SK-N-SH treated with all-trans-retinoic acid at 6 μM for 48 hours (cell line): ENCODE measurements around the gene ATCAY.

Experiments
- ATAC-seq: fragments of 200-7000 bp; cut with Tn5 transposase; 3 replicates; pipeline ENCODE4 v1.9.1; 2020; ENCODE audit warnings: mild to moderate bottlenecking, moderate library complexity
- ARNTL ChIP-seq: fragments of 450-650 bp; formaldehyde crosslinking; IDR thresholded peaks from 2 replicates; pipeline ENCODE4 v1.5.0; 2020; ENCODE audit warnings: low read depth, mild to moderate bottlenecking, moderate library complexity, borderline replicate concordance
- BACH2 ChIP-seq: fragments of 250-450 bp; sonication (Bioruptor Pico); IDR thresholded peaks from 2 replicates; pipeline ENCODE4 v1.9.0; 2021; ENCODE audit warnings: mild to moderate bottlenecking, borderline replicate concordance
- CSDC2 ChIP-seq: fragments of 250-450 bp; sonication (Bioruptor Pico); IDR thresholded peaks from 2 replicates; pipeline ENCODE4 v1.5.0; 2020; ENCODE audit warnings: mild to moderate bottlenecking, moderate library complexity
- ESRRG ChIP-seq: fragments of 250-450 bp; sonication (Bioruptor Pico); IDR thresholded peaks from 2 replicates; pipeline ENCODE4 v1.6.1; 2021; ENCODE audit warnings: mild to moderate bottlenecking
- GLIS3 ChIP-seq: fragments of 250-450 bp; sonication (Bioruptor Pico); IDR thresholded peaks from 2 replicates; pipeline ENCODE4 v1.5.0; 2020; ENCODE audit warnings: mild to moderate bottlenecking, moderate library complexity
- ISL1 ChIP-seq: fragments of 250-450 bp; sonication (Bioruptor Pico); IDR thresholded peaks from 2 replicates; pipeline ENCODE4 v2.1.2; 2022; ENCODE audit warnings: mild to moderate bottlenecking, moderate library complexity
- OSR1 ChIP-seq: fragments of 250-450 bp; sonication (Bioruptor Pico); IDR thresholded peaks from 2 replicates; pipeline ENCODE4 v1.8.0; 2022; ENCODE audit warnings: moderate library complexity, mild to moderate bottlenecking, inconsistent platforms
- POU6F1 ChIP-seq: fragments of 250-450 bp; sonication (Bioruptor Pico); IDR thresholded peaks from 2 replicates; pipeline ENCODE4 v1.8.0; 2021; ENCODE audit warnings: low read depth, mild to moderate bottlenecking, moderate library complexity, borderline replicate concordance
- RARB ChIP-seq: fragments of 250-450 bp; sonication (Bioruptor Pico); IDR thresholded peaks from 2 replicates; pipeline ENCODE4 v1.8.0; 2021; ENCODE audit warnings: mild to moderate bottlenecking, moderate library complexity
- SNAI2 ChIP-seq: fragments of 250-450 bp; sonication (Bioruptor Pico); IDR thresholded peaks from 2 replicates; pipeline ENCODE4 v1.5.0; 2020; ENCODE audit warnings: mild to moderate bottlenecking, moderate library complexity
- TCF4 ChIP-seq: fragments of 250-450 bp; sonication (Bioruptor Pico); IDR thresholded peaks from 2 replicates; pipeline ENCODE4 v1.8.0; 2021; ENCODE audit warnings: mild to moderate bottlenecking, moderate library complexity, borderline replicate concordance
- ZC3H10 ChIP-seq: fragments of 250-450 bp; sonication (Bioruptor Pico); IDR thresholded peaks from 2 replicates; pipeline ENCODE4 v1.5.1; 2021; ENCODE audit warnings: mild to moderate bottlenecking, moderate library complexity
- ZFP3 ChIP-seq: fragments of 250-450 bp; sonication (Bioruptor Pico); IDR thresholded peaks from 2 replicates; pipeline ENCODE4 v1.5.0; 2020; ENCODE audit warnings: mild to moderate bottlenecking, moderate library complexity
- ZNF565 ChIP-seq: fragments of 450-650 bp; formaldehyde crosslinking; conservative IDR thresholded peaks from 2 replicates; pipeline ENCODE4 v1.5.0; 2020; ENCODE audit warnings: low read depth, mild to moderate bottlenecking, moderate library complexity
- ZNF70 ChIP-seq: fragments of 450-650 bp; formaldehyde crosslinking; IDR thresholded peaks from 2 replicates; pipeline ENCODE4 v1.5.0; 2020; ENCODE audit warnings: mild to moderate bottlenecking, moderate library complexity
- ZNF8 ChIP-seq: fragments of 450-650 bp; formaldehyde crosslinking; IDR thresholded peaks from 2 replicates; pipeline ENCODE4 v1.5.0; 2020; ENCODE audit warnings: mild to moderate bottlenecking, moderate library complexity
- TF ChIP-seq, protein P1 (sequence below): fragments of 250-450 bp; sonication (Bioruptor Pico); IDR thresholded peaks from 2 replicates; pipeline ENCODE4 v1.5.0; 2020; ENCODE audit warnings: mild to moderate bottlenecking, moderate library complexity
- TF ChIP-seq, protein P2 (sequence below): fragments of 250-450 bp; sonication (Bioruptor Pico); IDR thresholded peaks from 2 replicates; pipeline ENCODE4 v1.5.1; 2021; ENCODE audit warnings: mild to moderate bottlenecking, moderate library complexity
- TF ChIP-seq, protein P3 (sequence below): fragments of 250-450 bp; sonication (Bioruptor Pico); IDR thresholded peaks from 2 replicates; pipeline ENCODE4 v1.8.0; 2020; ENCODE audit warnings: mild to moderate bottlenecking, moderate library complexity, borderline replicate concordance
- TF ChIP-seq, protein P4 (sequence below): fragments of 250-450 bp; sonication (Bioruptor Pico); IDR thresholded peaks from 2 replicates; pipeline ENCODE4 v1.5.1; 2020; ENCODE audit warnings: low read depth, mild to moderate bottlenecking, moderate library complexity

ATCAY gene

GRCh38 chr19:3855320-3855719 is 25.2 kb upstream of the ATCAY start:
- no peak for TF ChIP-seq ZNF8
- TF ChIP-seq, all 23 proteins: peak for 0
- ATAC-seq = no peak

GRCh38 chr19:3857449-3858003 is 23.0 kb upstream of the ATCAY start:
- TF ChIP-seq ZFP3 (CRISPR knock-in tag) = no peak
- no peak for TF ChIP-seq GLIS3 (CRISPR knock-in tag)
- TF ChIP-seq, protein P1, sequence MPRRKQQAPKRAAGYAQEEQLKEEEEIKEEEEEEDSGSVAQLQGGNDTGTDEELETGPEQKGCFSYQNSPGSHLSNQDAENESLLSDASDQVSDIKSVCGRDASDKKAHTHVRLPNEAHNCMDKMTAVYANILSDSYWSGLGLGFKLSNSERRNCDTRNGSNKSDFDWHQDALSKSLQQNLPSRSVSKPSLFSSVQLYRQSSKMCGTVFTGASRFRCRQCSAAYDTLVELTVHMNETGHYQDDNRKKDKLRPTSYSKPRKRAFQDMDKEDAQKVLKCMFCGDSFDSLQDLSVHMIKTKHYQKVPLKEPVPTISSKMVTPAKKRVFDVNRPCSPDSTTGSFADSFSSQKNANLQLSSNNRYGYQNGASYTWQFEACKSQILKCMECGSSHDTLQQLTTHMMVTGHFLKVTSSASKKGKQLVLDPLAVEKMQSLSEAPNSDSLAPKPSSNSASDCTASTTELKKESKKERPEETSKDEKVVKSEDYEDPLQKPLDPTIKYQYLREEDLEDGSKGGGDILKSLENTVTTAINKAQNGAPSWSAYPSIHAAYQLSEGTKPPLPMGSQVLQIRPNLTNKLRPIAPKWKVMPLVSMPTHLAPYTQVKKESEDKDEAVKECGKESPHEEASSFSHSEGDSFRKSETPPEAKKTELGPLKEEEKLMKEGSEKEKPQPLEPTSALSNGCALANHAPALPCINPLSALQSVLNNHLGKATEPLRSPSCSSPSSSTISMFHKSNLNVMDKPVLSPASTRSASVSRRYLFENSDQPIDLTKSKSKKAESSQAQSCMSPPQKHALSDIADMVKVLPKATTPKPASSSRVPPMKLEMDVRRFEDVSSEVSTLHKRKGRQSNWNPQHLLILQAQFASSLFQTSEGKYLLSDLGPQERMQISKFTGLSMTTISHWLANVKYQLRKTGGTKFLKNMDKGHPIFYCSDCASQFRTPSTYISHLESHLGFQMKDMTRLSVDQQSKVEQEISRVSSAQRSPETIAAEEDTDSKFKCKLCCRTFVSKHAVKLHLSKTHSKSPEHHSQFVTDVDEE = no peak
- TF ChIP-seq ZNF70 (CRISPR knock-in tag) = no peak
- no peak for TF ChIP-seq ZNF565 (CRISPR knock-in tag)
- TF ChIP-seq, protein P2, sequence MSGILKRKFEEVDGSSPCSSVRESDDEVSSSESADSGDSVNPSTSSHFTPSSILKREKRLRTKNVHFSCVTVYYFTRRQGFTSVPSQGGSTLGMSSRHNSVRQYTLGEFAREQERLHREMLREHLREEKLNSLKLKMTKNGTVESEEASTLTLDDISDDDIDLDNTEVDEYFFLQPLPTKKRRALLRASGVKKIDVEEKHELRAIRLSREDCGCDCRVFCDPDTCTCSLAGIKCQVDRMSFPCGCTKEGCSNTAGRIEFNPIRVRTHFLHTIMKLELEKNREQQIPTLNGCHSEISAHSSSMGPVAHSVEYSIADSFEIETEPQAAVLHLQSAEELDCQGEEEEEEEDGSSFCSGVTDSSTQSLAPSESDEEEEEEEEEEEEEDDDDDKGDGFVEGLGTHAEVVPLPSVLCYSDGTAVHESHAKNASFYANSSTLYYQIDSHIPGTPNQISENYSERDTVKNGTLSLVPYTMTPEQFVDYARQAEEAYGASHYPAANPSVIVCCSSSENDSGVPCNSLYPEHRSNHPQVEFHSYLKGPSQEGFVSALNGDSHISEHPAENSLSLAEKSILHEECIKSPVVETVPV = no peak
- TF ChIP-seq RARB = no peak
- TF ChIP-seq, protein P3, sequence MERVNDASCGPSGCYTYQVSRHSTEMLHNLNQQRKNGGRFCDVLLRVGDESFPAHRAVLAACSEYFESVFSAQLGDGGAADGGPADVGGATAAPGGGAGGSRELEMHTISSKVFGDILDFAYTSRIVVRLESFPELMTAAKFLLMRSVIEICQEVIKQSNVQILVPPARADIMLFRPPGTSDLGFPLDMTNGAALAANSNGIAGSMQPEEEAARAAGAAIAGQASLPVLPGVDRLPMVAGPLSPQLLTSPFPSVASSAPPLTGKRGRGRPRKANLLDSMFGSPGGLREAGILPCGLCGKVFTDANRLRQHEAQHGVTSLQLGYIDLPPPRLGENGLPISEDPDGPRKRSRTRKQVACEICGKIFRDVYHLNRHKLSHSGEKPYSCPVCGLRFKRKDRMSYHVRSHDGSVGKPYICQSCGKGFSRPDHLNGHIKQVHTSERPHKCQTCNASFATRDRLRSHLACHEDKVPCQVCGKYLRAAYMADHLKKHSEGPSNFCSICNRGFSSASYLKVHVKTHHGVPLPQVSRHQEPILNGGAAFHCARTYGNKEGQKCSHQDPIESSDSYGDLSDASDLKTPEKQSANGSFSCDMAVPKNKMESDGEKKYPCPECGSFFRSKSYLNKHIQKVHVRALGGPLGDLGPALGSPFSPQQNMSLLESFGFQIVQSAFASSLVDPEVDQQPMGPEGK (CRISPR knock-in tag) = no peak
- TF ChIP-seq CSDC2 (CRISPR knock-in tag) = no peak
- no peak for TF ChIP-seq POU6F1 (CRISPR knock-in tag)

DNA sequence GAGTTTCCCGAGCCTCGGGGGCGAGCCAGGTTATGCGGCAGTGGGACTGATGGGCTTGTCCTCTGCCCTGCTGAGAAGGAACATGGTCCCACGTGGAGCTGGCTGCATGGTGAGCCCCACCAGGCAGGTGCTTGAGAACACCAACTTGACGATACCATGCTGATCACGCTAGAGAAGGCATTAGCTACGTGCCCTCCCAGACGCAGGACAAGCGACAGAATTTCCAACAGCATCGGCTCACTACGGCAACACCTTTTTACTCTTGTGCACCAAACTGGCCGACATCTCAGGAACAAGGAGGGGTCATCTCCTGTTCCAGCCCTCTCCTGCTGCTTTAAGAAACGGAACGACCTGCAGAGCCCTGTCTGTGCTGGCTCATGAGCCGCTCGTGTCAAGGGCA is 20.0 kb upstream of the ATCAY start:
- no peak for ATAC-seq
- TF ChIP-seq TCF4 (CRISPR knock-in tag) (no peak), ESRRG (CRISPR knock-in tag) (no peak), POU6F1 (CRISPR knock-in tag) (no peak), ZNF8 (no peak), ZNF565 (CRISPR knock-in tag) (no peak), OSR1 (CRISPR knock-in tag) (no peak), BACH2 (no peak), ZFP3 (CRISPR knock-in tag) (no peak), SNAI2 (no peak), ARNTL (CRISPR knock-in tag) (no peak), RARB (no peak), GLIS3 (CRISPR knock-in tag) (no peak), ISL1 (CRISPR knock-in tag) (no peak), CSDC2 (CRISPR knock-in tag) (no peak), ZC3H10 (CRISPR knock-in tag) (no peak)
- TF ChIP-seq, protein P4, sequence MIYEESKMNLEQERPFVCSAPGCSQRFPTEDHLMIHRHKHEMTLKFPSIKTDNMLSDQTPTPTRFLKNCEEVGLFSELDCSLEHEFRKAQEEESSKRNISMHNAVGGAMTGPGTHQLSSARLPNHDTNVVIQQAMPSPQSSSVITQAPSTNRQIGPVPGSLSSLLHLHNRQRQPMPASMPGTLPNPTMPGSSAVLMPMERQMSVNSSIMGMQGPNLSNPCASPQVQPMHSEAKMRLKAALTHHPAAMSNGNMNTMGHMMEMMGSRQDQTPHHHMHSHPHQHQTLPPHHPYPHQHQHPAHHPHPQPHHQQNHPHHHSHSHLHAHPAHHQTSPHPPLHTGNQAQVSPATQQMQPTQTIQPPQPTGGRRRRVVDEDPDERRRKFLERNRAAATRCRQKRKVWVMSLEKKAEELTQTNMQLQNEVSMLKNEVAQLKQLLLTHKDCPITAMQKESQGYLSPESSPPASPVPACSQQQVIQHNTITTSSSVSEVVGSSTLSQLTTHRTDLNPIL (CRISPR knock-in tag) = no peak
- TF ChIP-seq, protein P3 (CRISPR knock-in tag) = no peak
- TF ChIP-seq, protein P2 = no peak

More at GRCh38 chr19:3857449-3858003, 23.0 kb upstream of the ATCAY start:
- no peak for ATAC-seq
